ENCODE data around the gene CFAP61.

Gene CFAP61

GRCh38 chr20:20366551-20366875, 314.2 kb downstream of the CFAP61 start:
- DNase-seq (ENCODE audit: low read depth), result no peak

GRCh38 chr20:20366876-20367574, 314.7 kb downstream of the CFAP61 start:
- DNase-seq (ENCODE audit: low read depth), result no peak

- no peak for DNase-seq (ENCODE audit: low read depth)
Observed at GRCh38 chr20:20367575-20368417, 315.5 kb downstream of the CFAP61 start, which contains the start of gene INSM1. TSS of gene INSM1 (plus strand) at chr20:20368104. CDS start at chr20:20368268, 164 bp downstream.

- DNase-seq (ENCODE audit: low read depth), result no peak
Observed at GRCh38 chr20:20368418-20369249, 316.3 kb downstream of the CFAP61 start.

GRCh38 chr20:20369250-20370093, 317.1 kb downstream of the CFAP61 start:
- no peak for DNase-seq (ENCODE audit: low read depth)

GRCh38 chr20:20370094-20370575, 317.8 kb downstream of the CFAP61 start:
- DNase-seq (ENCODE audit: low read depth), result no peak

- no peak for DNase-seq (ENCODE audit: low read depth)
Observed at GRCh38 chr20:20371083-20371482, 318.8 kb downstream of the CFAP61 start.

GRCh38 chr20:20371681-20372080, 319.3 kb downstream of the CFAP61 start:
- DNase-seq (ENCODE audit: low read depth), result no peak

- DNase-seq (ENCODE audit: low read depth), result no peak
Observed at GRCh38 chr20:20373091-20373571, 320.8 kb downstream of the CFAP61 start.

- no peak for DNase-seq (ENCODE audit: low read depth)
Observed at GRCh38 chr20:20375862-20376261, 323.5 kb downstream of the CFAP61 start.

- DNase-seq (ENCODE audit: low read depth), result no peak
Observed at GRCh38 chr20:20386192-20386591, 333.9 kb downstream of the CFAP61 start.

- no peak for DNase-seq (ENCODE audit: low read depth)
Observed at GRCh38 chr20:20390393-20390792, 338.1 kb downstream of the CFAP61 start.

GRCh38 chr20:20391115-20391514, 338.8 kb downstream of the CFAP61 start:
- no peak for DNase-seq (ENCODE audit: low read depth)

- DNase-seq (ENCODE audit: low read depth), result no peak
Observed at GRCh38 chr20:20391766-20392165, 339.4 kb downstream of the CFAP61 start.

- DNase-seq (ENCODE audit: low read depth), result no peak
Observed at GRCh38 chr20:20393207-20394120, 341.1 kb downstream of the CFAP61 start.

GRCh38 chr20:20395087-20395486, 342.8 kb downstream of the CFAP61 start:
- no peak for DNase-seq (ENCODE audit: low read depth)

GRCh38 chr20:20395903-20396568, 343.7 kb downstream of the CFAP61 start:
- DNase-seq (ENCODE audit: low read depth), result no peak

GRCh38 chr20:20396794-20397193, 344.5 kb downstream of the CFAP61 start:
- no peak for DNase-seq (ENCODE audit: low read depth)

GRCh38 chr20:20398123-20398522, 345.8 kb downstream of the CFAP61 start:
- no peak for DNase-seq (ENCODE audit: low read depth)

Measured in activated T-helper 1 cell treated with Interleukin-2 at 50 U/mL for 16 hours (primary cell).